H1 (cell line): ENCODE measurements around the gene DNAJC17. TPM values are rescaled to one million over a fixed set of nuclear protein-coding genes. Genes with fewer than 3 reads are reported as not detected.

Source experiments
- CTCF ChIA-PET: fragments of 300-600 bp; sonication (Branson Sonifier 250); formaldehyde crosslinking; loops from one replicate; lab custom pipeline; 2021; ENCODE audit not compliant: partially characterized antibody; lab: Charles Lee
- POLR2A ChIA-PET: fragments of 300-600 bp; sonication (Branson Sonifier 250); formaldehyde crosslinking; loops from one replicate; lab custom pipeline; 2021; ENCODE audit warnings: inconsistent platforms; ENCODE audit not compliant: partially characterized antibody; lab: Charles Lee
- DNase-seq, 2 experiments: peaks; one replicate each; pipeline versions ENCODE4 v3.0.0 to v3.0.0-alpha.2; 2010 to 2022; ENCODE audit warnings: low spot score in 2 of 2, low read depth in 1 of 2, mixed read lengths in 1 of 2
- FAIRE-seq: peaks from 2 replicates; lab custom pipeline; 2011; peaks lifted over from hg19 to GRCh38; lab: Jason Lieb, UNC
- H2AFZ ChIP-seq: 2 replicates; pipeline ENCODE4 v1.8.1; 2012; ENCODE audit warnings: low read length, inconsistent platforms
- H2AK5ac ChIP-seq: 2 replicates; pipeline ENCODE4 v1.6.1; 2013; ENCODE audit warnings: low read depth, low read length
- H2BK120ac ChIP-seq: replicated peaks from 2 replicates; pipeline ENCODE3; 2013; ENCODE audit warnings: low read depth, low read length, inconsistent platforms
- H2BK12ac ChIP-seq: 2 replicates; pipeline ENCODE4 v1.6.1; 2013; ENCODE audit warnings: low read depth, low read length
- H2BK15ac ChIP-seq: 2 replicates; pipeline ENCODE4 v1.6.1; 2013; ENCODE audit warnings: low read length
- H2BK20ac ChIP-seq: 2 replicates; pipeline ENCODE4 v1.6.1; 2013; ENCODE audit warnings: low read length
- H2BK5ac ChIP-seq: 2 replicates; pipeline ENCODE4 v1.6.1; 2013; ENCODE audit warnings: low read depth, low read length
- H3K14ac ChIP-seq: 2 replicates; pipeline ENCODE4 v1.6.1; 2013; ENCODE audit warnings: inconsistent platforms; ENCODE audit not compliant: insufficient read length
- H3K18ac ChIP-seq: 2 replicates; pipeline ENCODE4 v1.6.1; 2013; ENCODE audit warnings: low read length; ENCODE audit errors: extremely low read depth
- H3K23ac ChIP-seq: 2 replicates; pipeline ENCODE4 v1.6.1; 2013; ENCODE audit warnings: inconsistent platforms; ENCODE audit not compliant: insufficient read length
- H3K23me2 ChIP-seq: 2 replicates; pipeline ENCODE4 v1.6.1; 2013; ENCODE audit warnings: low read depth, low read length
- H3K27ac ChIP-seq: 2 replicates; pipeline ENCODE4 v1.6.1; 2011; ENCODE audit warnings: low read depth, low read length, inconsistent platforms
- H3K27me3 ChIP-seq, 4 experiments: replicated peaks in 1 of 4; 1 replicate in 1 of 4; 2 replicates in 3 of 4; pipeline versions ENCODE4 v1.6.1 to v1.8.1; 2011 to 2013; ENCODE audit warnings: low read length in 3 of 4, mild to moderate bottlenecking in 3 of 4, inconsistent platforms in 2 of 4, mixed read lengths in 2 of 4, moderate library complexity in 1 of 4; ENCODE audit not compliant: control insufficient read depth in 3 of 4, insufficient read depth in 3 of 4; ENCODE audit errors: extremely low read depth in 1 of 4
- H3K36me3 ChIP-seq, 4 experiments: 2 replicates each; pipeline versions ENCODE4 v1.6.1 to v1.8.1; 2011 to 2013; ENCODE audit warnings: mild to moderate bottlenecking in 4 of 4, low read length in 3 of 4, moderate library complexity in 2 of 4, control low read depth in 1 of 4, inconsistent platforms in 1 of 4; ENCODE audit not compliant: insufficient read depth in 4 of 4, control insufficient read depth in 2 of 4
- H3K4ac ChIP-seq: replicated peaks from 2 replicates; pipeline ENCODE3; 2013; ENCODE audit warnings: low read length, low read depth, mixed read lengths, inconsistent platforms; ENCODE audit not compliant: insufficient read length
- H3K4me1 ChIP-seq, 4 experiments: replicated peaks in 1 of 4; 1 replicate in 1 of 4; 2 replicates in 3 of 4; pipeline versions ENCODE4 v1.6.1 to v1.8.1; 2011 to 2013; ENCODE audit warnings: low read length in 3 of 4, inconsistent platforms in 2 of 4, mixed read lengths in 1 of 4; ENCODE audit not compliant: insufficient read depth in 4 of 4, control insufficient read depth in 3 of 4
- H3K4me2 ChIP-seq, 2 experiments: 2 replicates each; pipeline versions ENCODE4 v1.6.1 to v1.8.1; 2011 to 2013; ENCODE audit warnings: low read depth in 2 of 2, low read length in 2 of 2, control low read depth in 1 of 2, inconsistent platforms in 1 of 2, mild to moderate bottlenecking in 1 of 2; ENCODE audit not compliant: insufficient read depth in 1 of 2
- H3K4me3 ChIP-seq, 4 experiments: fragments of 200-600, 300-600 bp in 1 of 4; sonication (generic), shearing (Covaris generic), sonication (Bioruptor Twin) in 1 of 4; 2 replicates each; pipeline versions ENCODE4 v1.5.1 to v1.8.1; 2011 to 2016; ENCODE audit warnings: low read length in 4 of 4, low read depth in 3 of 4, control low read depth in 2 of 4, inconsistent platforms in 2 of 4, mild to moderate bottlenecking in 2 of 4, mixed read lengths in 1 of 4, moderate library complexity in 1 of 4; ENCODE audit not compliant: insufficient read depth in 2 of 4; ENCODE audit errors: extremely low read depth in 1 of 4
- H3K56ac ChIP-seq: replicated peaks from 2 replicates; pipeline ENCODE3; 2013; ENCODE audit warnings: low read depth, mild to moderate bottlenecking, mixed read lengths, low read length, inconsistent platforms; ENCODE audit not compliant: insufficient read length
- H3K79me1 ChIP-seq: 2 replicates; pipeline ENCODE4 v1.6.1; 2013; ENCODE audit warnings: low read depth, low read length, control low read depth
- H3K79me2 ChIP-seq, 2 experiments: 2 replicates each; pipeline versions ENCODE4 v1.6.1 to v1.8.1; 2012 to 2013; ENCODE audit warnings: low read length in 2 of 2, mild to moderate bottlenecking in 2 of 2, inconsistent platforms in 1 of 2; ENCODE audit not compliant: insufficient read depth in 2 of 2, control insufficient read depth in 1 of 2
- H3K9ac ChIP-seq, 4 experiments: replicated peaks in 1 of 4; 1 replicate in 1 of 4; 2 replicates in 3 of 4; pipeline versions ENCODE4 v1.6.1 to v1.8.1; 2011 to 2013; ENCODE audit warnings: low read depth in 3 of 4, low read length in 3 of 4, control low read depth in 2 of 4, mild to moderate bottlenecking in 2 of 4, moderate library complexity in 2 of 4, inconsistent platforms in 1 of 4; ENCODE audit errors: extremely low read depth in 1 of 4
- H3K9me3 ChIP-seq, 2 experiments: 2 replicates each; pipeline versions ENCODE4 v1.6.1 to v1.8.1; 2012 to 2013; ENCODE audit warnings: mild to moderate bottlenecking in 2 of 2, moderate library complexity in 2 of 2, control low read depth in 1 of 2, inconsistent platforms in 1 of 2, low read depth in 1 of 2, low read length in 1 of 2, mixed read lengths in 1 of 2; ENCODE audit not compliant: insufficient read depth in 2 of 2
- H4K20me1 ChIP-seq, 2 experiments: replicated peaks in 1 of 2; 2 replicates each; pipeline versions ENCODE3 to v1.8.1; 2011 to 2013; ENCODE audit warnings: inconsistent platforms in 2 of 2, low read length in 2 of 2, mild to moderate bottlenecking in 1 of 2; ENCODE audit not compliant: insufficient read depth in 2 of 2, control insufficient read depth in 1 of 2
- H4K5ac ChIP-seq: 2 replicates; pipeline ENCODE4 v1.6.1; 2013; ENCODE audit warnings: low read length, low read depth, mixed read lengths, inconsistent platforms; ENCODE audit not compliant: insufficient read length
- H4K8ac ChIP-seq: 2 replicates; pipeline ENCODE4 v1.8.0; 2013; ENCODE audit warnings: mild to moderate bottlenecking, moderate library complexity, low read length, inconsistent platforms; ENCODE audit not compliant: insufficient read depth; ENCODE audit errors: extremely low read depth
- H4K91ac ChIP-seq: replicated peaks from 2 replicates; pipeline ENCODE3; 2013; ENCODE audit warnings: low read length, mixed read lengths, inconsistent platforms; ENCODE audit not compliant: insufficient read length
- BRCA1 ChIP-seq: IDR thresholded peaks from 2 replicates; pipeline ENCODE4 v1.6.1; 2012; ENCODE audit warnings: low read depth, low read length, improper control_type of control experiment
- CEBPB ChIP-seq: IDR thresholded peaks from 2 replicates; pipeline ENCODE4 v1.6.1; 2012; ENCODE audit warnings: low read depth, low read length
- CHD2 ChIP-seq: IDR thresholded peaks from 2 replicates; pipeline ENCODE4 v1.6.1; 2012; ENCODE audit warnings: low read length, improper control_type of control experiment
- EGR1 ChIP-seq: IDR thresholded peaks from 2 replicates; pipeline ENCODE4 v1.6.1; 2011; ENCODE audit warnings: low read depth, low read length, borderline replicate concordance
- FOSL1 ChIP-seq: IDR thresholded peaks from 2 replicates; pipeline ENCODE4 v1.6.1; 2011; ENCODE audit warnings: mild to moderate bottlenecking, low read depth, low read length, moderate library complexity; ENCODE audit not compliant: insufficient read depth
- HDAC2 ChIP-seq, 2 experiments: fragments of 300-600 bp in 1 of 2; sonication (generic) in 1 of 2; IDR thresholded peaks; 2 replicates each; pipeline ENCODE4 v1.6.1; 2011 to 2012; ENCODE audit warnings: low read depth in 2 of 2, low read length in 2 of 2, mild to moderate bottlenecking in 2 of 2, moderate library complexity in 2 of 2, borderline replicate concordance in 1 of 2, inconsistent platforms in 1 of 2
- HDAC6 ChIP-seq: IDR thresholded peaks from one replicate; pipeline ENCODE4 v1.7.1; 2012; ENCODE audit warnings: low read depth, mild to moderate bottlenecking, inconsistent platforms, low read length, moderate library complexity
- POLR2A ChIP-seq, 2 experiments: IDR thresholded peaks; 1 replicate in 1 of 2; 2 replicates in 1 of 2; pipeline ENCODE4 v1.6.1; 2011; ENCODE audit warnings: low read depth in 2 of 2, low read length in 2 of 2, mild to moderate bottlenecking in 2 of 2; ENCODE audit errors: control extremely low read depth in 1 of 2
- POLR2AphosphoS5 ChIP-seq: IDR thresholded peaks from 2 replicates; pipeline ENCODE4 v1.6.1; 2011; ENCODE audit warnings: low read depth, low read length
- TEAD4 ChIP-seq: IDR thresholded peaks from 2 replicates; pipeline ENCODE4 v1.6.1; 2012; ENCODE audit warnings: low read depth, low read length, inconsistent platforms, mixed read lengths
- YY1 ChIP-seq: IDR thresholded peaks from 2 replicates; pipeline ENCODE4 v1.6.1; 2011; ENCODE audit warnings: low read depth, mild to moderate bottlenecking, low read length
- WGBS, 2 experiments: shearing (Covaris generic) in 1 of 2; methylation state at CpG; one replicate each; pipeline versions ENCODE4 v1.1.6 to v1.1.7; 2013 to 2015; ENCODE audit warnings: low lambda C conversion rate in 2 of 2, mixed read lengths in 2 of 2, inconsistent platforms in 1 of 2, low coverage in 1 of 2, missing lambda C conversion rate in 1 of 2; ENCODE audit not compliant: insufficient replicate concordance in 2 of 2, insufficient coverage in 1 of 2, insufficient read length in 1 of 2; ENCODE audit errors: extremely low coverage in 1 of 2, missing lambda C conversion rate in 1 of 2; 5-methylcytosine and 5-hydroxymethylcytosine counted together
- polyA plus RNA-seq, 7 experiments: library from polyadenylated mRNA; depleted of rRNA in 3 of 7; stranded (reverse) in 5 of 7; unstranded in 2 of 7; fragments of >200 nt in 5 of 7; fragments of 200-250 nt in 2 of 7; gene quantifications; 1 replicate in 5 of 7; 2 replicates in 1 of 7; 4 replicates in 1 of 7; pipeline versions ENCODE4 v1.2.1 to v1.2.3, GENCODE V29; 2011 to 2013; ENCODE audit warnings: missing spikeins in 2 of 7, mixed read lengths in 2 of 7
- total RNA-seq: library from RNA; stranded (reverse); fragmentation: NEBNext Ultra II Directional; extraction: Animal tissue kit (Norgen Biotek cat#: 25700); gene quantifications from 2 replicates; pipeline ENCODE4 v1.2.1, GENCODE V29; 2021
- TF ChIP-seq, protein P1 (sequence below): IDR thresholded peaks from 2 replicates; pipeline ENCODE4 v1.6.1; 2012; ENCODE audit warnings: low read length, inconsistent platforms

DNAJC17 gene
- total and polyA plus RNA-seq, 2 of the 8 experiments (the other 6 are each of a cell fraction or from before 2014, with no cell fraction given) = 39.5 to 45.4 TPM

DNA sequence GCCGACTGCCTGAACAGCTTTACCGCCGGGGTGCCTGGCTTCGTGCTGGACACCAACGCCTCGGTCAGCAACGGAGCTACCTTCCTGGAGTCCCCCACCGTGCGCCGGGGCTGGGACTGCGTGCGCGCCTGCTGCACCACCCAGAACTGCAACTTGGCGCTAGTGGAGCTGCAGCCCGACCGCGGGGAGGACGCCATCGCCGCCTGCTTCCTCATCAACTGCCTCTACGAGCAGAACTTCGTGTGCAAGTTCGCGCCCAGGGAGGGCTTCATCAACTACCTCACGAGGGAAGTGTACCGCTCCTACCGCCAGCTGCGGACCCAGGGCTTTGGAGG lies 37.4 kb upstream of the DNAJC17 start:
- peak overlapping the region; percentile 97; the same call in 1 of the 2 replicates for H4K8ac ChIP-seq
- H3K23ac ChIP-seq = no peak overlapping the region
- peak overlapping the region; percentile 82; the same call in 1 of the 2 replicates for H3K27ac ChIP-seq
- H3K4me1 ChIP-seq = peaks cover 0 to 26% (median 15%) of the 10 kb centered on the region in 4 experiments; a peak in 6 of 7 replicates
- H4K20me1 ChIP-seq = peaks cover 5 to 18% of the 10 kb centered on the region in 2 experiments
- POLR2A ChIA-PET = interaction anchor here (0.7 to 3.1 kb wide), 28 partner anchors 9 to 150 kb away, joined by 3 to 37 read pairs (median 5); partner anchors contain the start of genes CHAC1, DNAJC17, GCHFR and PPP1R14D
- peak overlapping the region; percentile 29 for H2BK12ac ChIP-seq
- H3K27me3 ChIP-seq = peaks cover 0 to 2% (median 0%) of the 10 kb centered on the region in 4 experiments; a peak in 1 of 7 replicates
- H2BK120ac ChIP-seq = no peak overlapping the region
- peak overlapping the region; percentile 97 for H4K91ac ChIP-seq
- CTCF ChIA-PET = interaction anchor here (0.8 to 14.5 kb wide), 13 partner anchors 12 to 166 kb away, joined by 3 to 157 read pairs (median 5); partner anchors contain the start of gene RHOV
- H3K4me3 ChIP-seq = peak overlapping the region; percentile 65 to 88 (median 76)
- peak overlapping the region; percentile 88; the same call in 1 of the 2 replicates for H2BK5ac ChIP-seq
- H3K23me2 ChIP-seq = peaks cover 13% of the 10 kb centered on the region
- peak overlapping the region; percentile 91 for H3K4ac ChIP-seq
- peaks cover 24% of the 10 kb centered on the region for H3K79me1 ChIP-seq
- FAIRE-seq (no peak), DNase-seq (no peak)
- no peak overlapping the region for H2BK20ac ChIP-seq
- H2BK15ac ChIP-seq = 0 out of 2 replicates have a peak overlapping the region, but pooled peaks have one; percentile 61
- no peak overlapping the region; the same call in 1 of the 2 replicates for H2AFZ ChIP-seq
- peak overlapping the region; percentile 85 to 96 for H3K4me2 ChIP-seq
- H3K9ac ChIP-seq = peak overlapping the region; percentile 56 to 93 (median 80)
- 2% methylated on average over 28 of the region's 28 CpGs; no CpG with 5 or more reads in 1 of the 2 experiments for WGBS, 2 experiments
- H3K14ac ChIP-seq = no peak overlapping the region
- peak overlapping the region; percentile 93 for H3K18ac ChIP-seq
- H3K56ac ChIP-seq = peak overlapping the region; percentile 71
- H3K79me2 ChIP-seq = peaks cover 0 to 46% of the 10 kb centered on the region in 2 experiments; a peak in 3 of 4 replicates
- peaks cover 0 to 13% (median under 1%) of the 10 kb centered on the region in 4 experiments; a peak in 4 of 8 replicates for H3K36me3 ChIP-seq
- no peak overlapping the region for H2AK5ac ChIP-seq
- peak overlapping the region; percentile 68 for H4K5ac ChIP-seq
- no peaks in the 10 kb centered on the region for H3K9me3 ChIP-seq
- no peak for TF ChIP-seq BRCA1
- no peak for TF ChIP-seq HDAC6
- no peak for TF ChIP-seq FOSL1
- no peak for TF ChIP-seq EGR1
- TF ChIP-seq POLR2A (IDR thresholded peaks at IDR 0.05; ENCODE audit: control extremely low read depth in 1 of 2, low read depth in 2 of 2, low read length in 2 of 2) = no peak
- TF ChIP-seq CHD2 = no peak
- TF ChIP-seq, protein P1, sequence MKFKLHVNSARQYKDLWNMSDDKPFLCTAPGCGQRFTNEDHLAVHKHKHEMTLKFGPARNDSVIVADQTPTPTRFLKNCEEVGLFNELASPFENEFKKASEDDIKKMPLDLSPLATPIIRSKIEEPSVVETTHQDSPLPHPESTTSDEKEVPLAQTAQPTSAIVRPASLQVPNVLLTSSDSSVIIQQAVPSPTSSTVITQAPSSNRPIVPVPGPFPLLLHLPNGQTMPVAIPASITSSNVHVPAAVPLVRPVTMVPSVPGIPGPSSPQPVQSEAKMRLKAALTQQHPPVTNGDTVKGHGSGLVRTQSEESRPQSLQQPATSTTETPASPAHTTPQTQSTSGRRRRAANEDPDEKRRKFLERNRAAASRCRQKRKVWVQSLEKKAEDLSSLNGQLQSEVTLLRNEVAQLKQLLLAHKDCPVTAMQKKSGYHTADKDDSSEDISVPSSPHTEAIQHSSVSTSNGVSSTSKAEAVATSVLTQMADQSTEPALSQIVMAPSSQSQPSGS = 0 out of 2 replicates have a peak, but pooled peaks have one; percentile 5
- TF ChIP-seq TEAD4 = no peak
- TF ChIP-seq YY1 = 0 out of 2 replicates have a peak, but pooled peaks have one; percentile 68
- no peak for TF ChIP-seq CEBPB
- no peak for TF ChIP-seq HDAC2 (IDR thresholded peaks at IDR 0.05; ENCODE audit: borderline replicate concordance in 1 of 2, low read depth in 2 of 2, low read length in 2 of 2)
- peak; percentile 22; the same call in 1 of the 2 replicates for TF ChIP-seq POLR2AphosphoS5
